NCI-H2227 treated with DMSO at 0.1 percent for 48 hours (cell line): ENCODE results near the gene SLC38A11.
A peak's percentile ranks its signal among the peaks of the same experiment; 100 is the strongest.

Experiments used
- DNase-seq: peaks from one replicate; lab custom pipeline; 2025; lab: John Stamatoyannopoulos, UW

The SLC38A11 gene

GRCh38 chr2:164969909-164970690 lies 14.8 kb upstream of the SLC38A11 start:
- DNase-seq: no peak

GRCh38 chr2:164967781-164968228 lies 12.5 kb upstream of the SLC38A11 start:
- no peak for DNase-seq

- DNase-seq: no peak
These were observed 12.0 kb upstream of the SLC38A11 start for GRCh38 chr2:164967361-164967760.

GRCh38 chr2:164964700-164965099 lies 9.4 kb upstream of the SLC38A11 start:
- no peak for DNase-seq

- DNase-seq: no peak
These were observed 4.8 kb upstream of the SLC38A11 start for GRCh38 chr2:164960159-164960558.

GRCh38 chr2:164954186-164954585 lies 1.1 kb downstream of the SLC38A11 start:
- no peak for DNase-seq

- no peak for DNase-seq
These were observed 2.0 kb downstream of the SLC38A11 start for GRCh38 chr2:164953279-164953678.

GRCh38 chr2:164952057-164952702 lies 3.1 kb downstream of the SLC38A11 start:
- no peak for DNase-seq

GRCh38 chr2:164948540-164948939 lies 6.8 kb downstream of the SLC38A11 start:
- DNase-seq: no peak

- no peak for DNase-seq
These were observed 8.0 kb downstream of the SLC38A11 start for GRCh38 chr2:164947281-164947680.

GRCh38 chr2:164943289-164943688 lies 12.0 kb downstream of the SLC38A11 start:
- no peak for DNase-seq

- no peak for DNase-seq
These were observed 17.4 kb downstream of the SLC38A11 start for GRCh38 chr2:164937864-164938401.

- no peak for DNase-seq
These were observed 19.9 kb downstream of the SLC38A11 start for GRCh38 chr2:164935118-164936101.

- DNase-seq: no peak
These were observed 20.8 kb downstream of the SLC38A11 start for GRCh38 chr2:164934401-164935117.

GRCh38 chr2:164933671-164934189 lies 21.6 kb downstream of the SLC38A11 start:
- DNase-seq: no peak

- no peak for DNase-seq
These were observed 22.9 kb downstream of the SLC38A11 start for GRCh38 chr2:164932377-164932776.

GRCh38 chr2:164928101-164928673 lies 27.1 kb downstream of the SLC38A11 start:
- DNase-seq: no peak

GRCh38 chr2:164922134-164922533 lies 33.2 kb downstream of the SLC38A11 start:
- DNase-seq: no peak

- no peak for DNase-seq
These were observed 34.9 kb downstream of the SLC38A11 start for GRCh38 chr2:164920430-164920829.

GRCh38 chr2:164917296-164917903 lies 37.9 kb downstream of the SLC38A11 start:
- DNase-seq: peak; percentile 54
